Panc1 (cell line): ENCODE results near the gene CBX8. TPM values are rescaled to one million over a fixed set of nuclear protein-coding genes. Genes with fewer than 3 reads are reported as not detected.

Source experiments
- ATAC-seq: fragments of 200-7000 bp; cut with Tn5 transposase; 2 replicates; pipeline ENCODE4 v1.9.1; 2020; ENCODE audit warnings: mild to moderate bottlenecking, moderate library complexity
- BruUV-seq: library from RNA; stranded (reverse); fragments of 400-500 nt; replicated peaks from 2 replicates; lab custom pipeline; 2021; lab: Mats Ljungman, UMichigan
- CTCF ChIA-PET: fragments of 300-600 bp; sonication (Branson Sonifier 250); formaldehyde crosslinking; loops from one replicate; lab custom pipeline; 2022; ENCODE audit warnings: antibody characterized with exemption; lab: Charles Lee
- POLR2A ChIA-PET: fragments of 300-600 bp; sonication (Branson Sonifier 250); formaldehyde crosslinking; loops from one replicate; lab custom pipeline; 2022; ENCODE audit warnings: antibody characterized with exemption; lab: Charles Lee
- DNase-seq: peaks from one replicate; pipeline ENCODE4 v3.0.0-alpha.2; 2010; ENCODE audit warnings: low read depth, low spot score
- H3K27ac ChIP-seq: 2 replicates; pipeline ENCODE4 v1.5.1; 2011; ENCODE audit warnings: mild to moderate bottlenecking, low read length, inconsistent platforms
- H3K27me3 ChIP-seq: fragments of 200-500 bp; sonication (Bioruptor generic); 2 replicates; pipeline ENCODE4 v1.6.0; 2014; ENCODE audit warnings: low read length, inconsistent platforms; ENCODE audit not compliant: control insufficient read depth, insufficient read depth
- H3K36me3 ChIP-seq: fragments of 200-500 bp; sonication (Bioruptor generic); 2 replicates; pipeline ENCODE4 v1.5.1; 2014; ENCODE audit warnings: inconsistent platforms, mild to moderate bottlenecking, low read length, moderate library complexity; ENCODE audit not compliant: control insufficient read depth, insufficient read depth
- H3K4me1 ChIP-seq: 2 replicates; pipeline ENCODE4 v1.5.1; 2011; ENCODE audit warnings: inconsistent platforms, mild to moderate bottlenecking, low read length, moderate library complexity; ENCODE audit not compliant: control insufficient read depth, insufficient read depth
- H3K4me3 ChIP-seq, 2 experiments: 2 replicates each; pipeline ENCODE4 v1.5.1; 2011 to 2012; ENCODE audit warnings: low read depth in 2 of 2, low read length in 2 of 2, mild to moderate bottlenecking in 2 of 2, inconsistent platforms in 1 of 2, moderate library complexity in 1 of 2
- H3K9me3 ChIP-seq: fragments of 200-500 bp; sonication (Bioruptor generic); 2 replicates; pipeline ENCODE4 v1.5.1; 2014; ENCODE audit warnings: low read depth, mild to moderate bottlenecking, inconsistent platforms, low read length, moderate library complexity; ENCODE audit not compliant: control insufficient read depth, insufficient read depth
- POLR2AphosphoS5 ChIP-seq: IDR thresholded peaks from 2 replicates; pipeline ENCODE4 v1.6.1; 2012; ENCODE audit warnings: mild to moderate bottlenecking, low read depth, low read length, moderate library complexity
- REST ChIP-seq, 2 experiments: IDR thresholded peaks; 2 replicates each; pipeline ENCODE4 v1.6.1; 2011 to 2012; ENCODE audit warnings: low read depth in 2 of 2, control low read depth in 1 of 2, low read length in 1 of 2, mild to moderate bottlenecking in 1 of 2, moderate library complexity in 1 of 2; ENCODE audit not compliant: insufficient read depth in 1 of 2
- SIN3A ChIP-seq: IDR thresholded peaks from 2 replicates; pipeline ENCODE4 v1.6.1; 2012; ENCODE audit warnings: low read depth, mild to moderate bottlenecking, low read length, moderate library complexity, borderline replicate concordance; ENCODE audit not compliant: insufficient read depth
- TCF7L2 ChIP-seq: IDR thresholded peaks from 2 replicates; pipeline ENCODE4 v1.6.1; 2011; ENCODE audit warnings: mild to moderate bottlenecking, low read depth, low read length, inconsistent platforms
- in situ Hi-C: cut with HindIII; loops from 2 replicates; pipeline ENCODE4 v1.10.0; 2016; ENCODE audit warnings: low sequenced_read_pairs, low pct_unique_long_range_greater_than_20kb
- intact Hi-C: fragments of 100-400 bp; cut with micrococcal nuclease; formaldehyde crosslinking; loops from one replicate; pipeline ENCODE4 v1.10.0; 2022; ENCODE audit not compliant: unreplicated experiment
- total RNA-seq: library from RNA; stranded (reverse); gene quantifications from one replicate; pipeline ENCODE4 v1.2.1, GENCODE V29; 2021; ENCODE audit not compliant: unreplicated experiment
- TF ChIP-seq, protein P1 (sequence below): fragments of 450-650 bp; IDR thresholded peaks from 2 replicates; pipeline ENCODE4 v1.5.1; 2017; ENCODE audit warnings: mild to moderate bottlenecking

CBX8 gene
- total RNA-seq, 1 experiment from 2014 or later = 15.3 TPM

DNA sequence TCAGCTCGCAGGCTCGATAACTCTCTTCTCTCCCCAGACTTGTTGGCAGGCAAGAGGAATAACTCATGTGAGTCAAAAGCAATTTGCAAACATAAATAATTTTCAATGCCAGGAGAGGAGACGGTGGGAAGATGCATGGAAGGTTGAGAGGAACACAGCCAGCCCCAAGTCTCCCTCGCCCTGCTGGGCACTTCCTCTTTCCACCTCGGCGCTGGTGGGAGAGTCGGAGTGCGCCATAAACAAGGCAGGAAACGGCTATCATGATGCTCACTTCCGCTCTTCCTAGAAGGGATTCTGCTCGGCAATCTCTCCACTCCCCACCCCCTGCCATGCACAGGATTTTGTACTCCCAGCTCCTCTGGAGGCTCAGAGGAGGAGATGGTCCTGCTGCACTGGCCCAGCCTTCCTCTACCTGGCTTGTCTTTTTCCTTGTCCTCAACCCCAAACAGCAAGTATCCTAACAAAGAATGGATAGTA lies 29.4 kb upstream of the CBX8 start:
- Histone ChIP-seq H3K27ac (no peak overlapping the region), H3K9me3 (no peaks in the 10 kb centered on the region), H3K36me3 (no peaks in the 10 kb centered on the region), H3K4me3 (no peak overlapping the region), H3K4me1 (peaks cover 27% of the 10 kb centered on the region), H3K27me3 (no peaks in the 10 kb centered on the region)
- CTCF ChIA-PET = no interaction called here
- ATAC-seq (no peak), DNase-seq (no peak)
- intact Hi-C loops (no loop called here), in situ Hi-C loops (no loop called here)
- TF ChIP-seq POLR2AphosphoS5 (no peak), TCF7L2 (no peak), SIN3A (no peak), REST (IDR thresholded peaks at IDR 0.05; ENCODE audit: insufficient read depth in 1 of 2, low read depth in 2 of 2, low read length in 1 of 2) (no peak)
- TF ChIP-seq, protein P1, sequence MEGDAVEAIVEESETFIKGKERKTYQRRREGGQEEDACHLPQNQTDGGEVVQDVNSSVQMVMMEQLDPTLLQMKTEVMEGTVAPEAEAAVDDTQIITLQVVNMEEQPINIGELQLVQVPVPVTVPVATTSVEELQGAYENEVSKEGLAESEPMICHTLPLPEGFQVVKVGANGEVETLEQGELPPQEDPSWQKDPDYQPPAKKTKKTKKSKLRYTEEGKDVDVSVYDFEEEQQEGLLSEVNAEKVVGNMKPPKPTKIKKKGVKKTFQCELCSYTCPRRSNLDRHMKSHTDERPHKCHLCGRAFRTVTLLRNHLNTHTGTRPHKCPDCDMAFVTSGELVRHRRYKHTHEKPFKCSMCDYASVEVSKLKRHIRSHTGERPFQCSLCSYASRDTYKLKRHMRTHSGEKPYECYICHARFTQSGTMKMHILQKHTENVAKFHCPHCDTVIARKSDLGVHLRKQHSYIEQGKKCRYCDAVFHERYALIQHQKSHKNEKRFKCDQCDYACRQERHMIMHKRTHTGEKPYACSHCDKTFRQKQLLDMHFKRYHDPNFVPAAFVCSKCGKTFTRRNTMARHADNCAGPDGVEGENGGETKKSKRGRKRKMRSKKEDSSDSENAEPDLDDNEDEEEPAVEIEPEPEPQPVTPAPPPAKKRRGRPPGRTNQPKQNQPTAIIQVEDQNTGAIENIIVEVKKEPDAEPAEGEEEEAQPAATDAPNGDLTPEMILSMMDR = no peak
- POLR2A ChIA-PET = no interaction called here
- no TSS peak for BruUV-seq

- in situ Hi-C loops = no loop called here
- no peaks in the 10 kb centered on the region for H3K36me3 ChIP-seq
- BruUV-seq = no TSS peak
- H3K9me3 ChIP-seq = no peaks in the 10 kb centered on the region
- H3K4me3 ChIP-seq = no peak overlapping the region
- TF ChIP-seq, protein P1 = no peak
- TF ChIP-seq TCF7L2 (no peak), REST (IDR thresholded peaks at IDR 0.05; ENCODE audit: insufficient read depth in 1 of 2, low read depth in 2 of 2, low read length in 1 of 2) (no peak), POLR2AphosphoS5 (no peak), SIN3A (no peak)
- no peaks in the 10 kb centered on the region for H3K27me3 ChIP-seq
- CTCF ChIA-PET = no interaction called here
- POLR2A ChIA-PET = no interaction called here
- H3K4me1 ChIP-seq = peaks cover 20% of the 10 kb centered on the region
- no peak overlapping the region for H3K27ac ChIP-seq
- DNase-seq = no peak
- ATAC-seq = no peak
- intact Hi-C loops = no loop called here
Observed at GRCh38 chr17:79825580-79825921, 28.7 kb upstream of the CBX8 start.
